K562 (cell line): Measurements from ENCODE around the gene JUND. TPM values are rescaled to one million over a fixed set of nuclear protein-coding genes. Genes with fewer than 3 reads are reported as not detected.
A peak's percentile ranks its signal among the peaks of the same experiment; 100 is the strongest.

Experiments
- CBX5 ChIP-seq: IDR thresholded peaks from 2 replicates; pipeline ENCODE4 v1.6.1; 2014; ENCODE audit warnings: low read depth, borderline replicate concordance
- CCNT2 ChIP-seq: IDR thresholded peaks from 2 replicates; pipeline ENCODE4 v1.6.1; 2011; ENCODE audit warnings: borderline replicate concordance, low read depth, mild to moderate bottlenecking, moderate library complexity, mixed read lengths, low read length; ENCODE audit not compliant: insufficient read length; ENCODE audit errors: extremely low read depth
- EP300 ChIP-seq: IDR thresholded peaks from 2 replicates; pipeline ENCODE4 v1.6.1; 2012; ENCODE audit warnings: low read length, improper control_type of control experiment
- MAZ ChIP-seq, 2 experiments: fragments of 450-650 bp in 1 of 2; sonication (generic) in 1 of 2; formaldehyde crosslinking; IDR thresholded peaks in 1 of 2; conservative IDR thresholded peaks in 1 of 2; 2 replicates each; pipeline versions ENCODE4 v1.4.0 to v1.5.0; 2020; ENCODE audit warnings: mild to moderate bottlenecking in 1 of 2, missing genetic modification reagents in 1 of 2
- MCM3 ChIP-seq: fragments of 450-650 bp; IDR thresholded peaks from 2 replicates; pipeline ENCODE4 v1.6.1; 2016
- MYC ChIP-seq, 2 experiments: fragments of 250-450 bp in 1 of 2; sonication (Bioruptor Pico) in 1 of 2; IDR thresholded peaks; 2 replicates each; pipeline versions ENCODE4 v1.5.1 to v1.6.1; 2012 to 2021; ENCODE audit warnings: low read depth in 2 of 2, borderline replicate concordance in 1 of 2, improper control_type of control experiment in 1 of 2, low read length in 1 of 2, mild to moderate bottlenecking in 1 of 2, moderate library complexity in 1 of 2
- NCOA1 ChIP-seq: fragments of 450-650 bp; IDR thresholded peaks from 2 replicates; pipeline ENCODE4 v1.6.1; 2016; ENCODE audit warnings: low read depth
- SMARCE1 ChIP-seq: fragments of 450-650 bp; IDR thresholded peaks from 2 replicates; pipeline ENCODE4 v1.7.1; 2016; ENCODE audit warnings: mild to moderate bottlenecking
- SNIP1 ChIP-seq: fragments of 450-650 bp; IDR thresholded peaks from 2 replicates; pipeline ENCODE4 v1.7.1; 2017; ENCODE audit warnings: low read depth, mild to moderate bottlenecking
- SOX6 ChIP-seq: fragments of 450-650 bp; IDR thresholded peaks from 2 replicates; pipeline ENCODE4 v1.6.1; 2014; ENCODE audit warnings: mild to moderate bottlenecking
- SRSF7 ChIP-seq: fragments of 200-400 bp; formaldehyde crosslinking; optimal IDR thresholded peaks from 2 replicates; pipeline ENCODE3; 2017; ENCODE audit warnings: mild to moderate bottlenecking, low read depth, low read length
- YY1 ChIP-seq, 3 experiments: IDR thresholded peaks; 2 replicates each; pipeline ENCODE4 v1.6.1; 2011; ENCODE audit warnings: low read length in 2 of 3, mild to moderate bottlenecking in 2 of 3, moderate library complexity in 2 of 3, borderline replicate concordance in 1 of 3, control low read depth in 1 of 3, low read depth in 1 of 3; ENCODE audit not compliant: insufficient read depth in 3 of 3, insufficient replicate concordance in 2 of 3, control insufficient read depth in 1 of 3, insufficient read length in 1 of 3; ENCODE audit errors: extremely low read depth in 1 of 3
- ZFX ChIP-seq: sonication (generic); formaldehyde crosslinking; IDR thresholded peaks from 2 replicates; pipeline ENCODE4 v1.8.0; 2022; ENCODE audit warnings: mild to moderate bottlenecking, missing genetic modification reagents, moderate library complexity
- ZNF766 ChIP-seq: fragments of 200-800 bp; sonication (Bioruptor generic); conservative IDR thresholded peaks from 2 replicates; pipeline ENCODE4 v1.6.1; 2016; ENCODE audit warnings: missing genetic modification characterization, missing compliant biosample characterization
- polyA plus RNA-seq, 8 experiments: library from polyadenylated mRNA; depleted of rRNA in 4 of 8; stranded (reverse) in 5 of 8; unstranded in 3 of 8; fragments of >200 nt; fragmentation: Nextera tagmentation in 2 of 8; fragmentation: Illumina TruSeq in 1 of 8; extraction: Ambion mirVana in 2 of 8; extraction: Trizol in 1 of 8; gene quantifications; 2 replicates each; pipeline versions ENCODE4 v1.2.1 to v1.2.3, GENCODE V29; 2011 to 2014; ENCODE audit warnings: inconsistent platforms in 1 of 8, missing spikeins in 1 of 8
- total RNA-seq, 7 experiments: library from RNA; depleted of rRNA in 6 of 7; stranded (reverse); fragments of >200 nt in 6 of 7; fragmentation: Illumina TruSeq in 2 of 7; extraction: Trizol in 2 of 7; gene quantifications; 2 replicates each; pipeline versions ENCODE4 v1.2.1 to v1.2.3, GENCODE V29; 2011 to 2021; ENCODE audit warnings: low replicate concordance in 1 of 7
- TF ChIP-seq, protein P1 (sequence below), 2 experiments: fragments of 150-350 bp in 1 of 2; IDR thresholded peaks; 2 replicates each; pipeline ENCODE4 v1.6.1; 2012 to 2016; ENCODE audit warnings: low read depth in 2 of 2, low read length in 2 of 2, mild to moderate bottlenecking in 1 of 2, moderate library complexity in 1 of 2
- TF ChIP-seq, protein P2 (sequence below): fragments of 450-650 bp; IDR thresholded peaks from one replicate; pipeline ENCODE4 v1.6.1; 2018; ENCODE audit warnings: mild to moderate bottlenecking, moderate library complexity; ENCODE audit not compliant: partially characterized antibody
- TF ChIP-seq, protein P3 (sequence below): fragments of 450-650 bp; IDR thresholded peaks from 2 replicates; pipeline ENCODE4 v1.6.1; 2017; ENCODE audit warnings: antibody characterized with exemption
- TF ChIP-seq, protein P4 (sequence below): fragments of 250-450 bp; sonication (Bioruptor Pico); IDR thresholded peaks from 2 replicates; pipeline ENCODE4 v1.4.0; 2020; ENCODE audit warnings: mild to moderate bottlenecking, moderate library complexity

JUND gene
- total and polyA plus RNA-seq, 9 of the 15 experiments (the other 6 are each of a cell fraction or from before 2014, with no cell fraction given): 6.4 to 286 (median 42.3) TPM

DNA sequence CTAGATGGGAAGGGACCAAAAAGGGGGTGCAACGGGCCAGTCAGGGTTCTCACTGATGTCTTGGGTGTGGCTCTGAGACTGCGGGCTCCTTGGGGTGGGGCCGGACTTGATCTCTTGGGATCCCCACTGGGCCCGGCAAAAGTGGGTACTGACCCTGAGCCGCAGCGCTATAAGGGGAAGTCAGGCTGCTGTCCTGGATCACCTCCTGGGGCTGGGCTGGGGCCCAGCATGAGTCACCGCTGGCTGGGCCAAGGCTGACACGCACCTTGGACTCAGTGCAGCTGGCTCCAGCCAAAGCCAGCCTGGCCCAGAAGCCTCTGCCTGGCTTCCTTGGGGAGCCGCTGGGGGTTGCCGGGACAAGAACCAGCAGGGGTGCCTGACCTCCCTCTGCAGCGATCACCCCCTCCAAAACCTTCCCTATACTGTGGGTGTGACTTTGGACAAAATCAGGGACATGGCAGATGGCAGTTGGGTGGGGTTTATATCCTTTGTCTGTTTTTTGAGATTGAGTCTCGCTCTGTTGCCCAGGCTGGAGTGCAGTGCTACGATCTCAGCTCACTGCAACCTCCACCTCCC, 6.6 kb downstream of the JUND start (continued):
- TF ChIP-seq, protein P1, sequence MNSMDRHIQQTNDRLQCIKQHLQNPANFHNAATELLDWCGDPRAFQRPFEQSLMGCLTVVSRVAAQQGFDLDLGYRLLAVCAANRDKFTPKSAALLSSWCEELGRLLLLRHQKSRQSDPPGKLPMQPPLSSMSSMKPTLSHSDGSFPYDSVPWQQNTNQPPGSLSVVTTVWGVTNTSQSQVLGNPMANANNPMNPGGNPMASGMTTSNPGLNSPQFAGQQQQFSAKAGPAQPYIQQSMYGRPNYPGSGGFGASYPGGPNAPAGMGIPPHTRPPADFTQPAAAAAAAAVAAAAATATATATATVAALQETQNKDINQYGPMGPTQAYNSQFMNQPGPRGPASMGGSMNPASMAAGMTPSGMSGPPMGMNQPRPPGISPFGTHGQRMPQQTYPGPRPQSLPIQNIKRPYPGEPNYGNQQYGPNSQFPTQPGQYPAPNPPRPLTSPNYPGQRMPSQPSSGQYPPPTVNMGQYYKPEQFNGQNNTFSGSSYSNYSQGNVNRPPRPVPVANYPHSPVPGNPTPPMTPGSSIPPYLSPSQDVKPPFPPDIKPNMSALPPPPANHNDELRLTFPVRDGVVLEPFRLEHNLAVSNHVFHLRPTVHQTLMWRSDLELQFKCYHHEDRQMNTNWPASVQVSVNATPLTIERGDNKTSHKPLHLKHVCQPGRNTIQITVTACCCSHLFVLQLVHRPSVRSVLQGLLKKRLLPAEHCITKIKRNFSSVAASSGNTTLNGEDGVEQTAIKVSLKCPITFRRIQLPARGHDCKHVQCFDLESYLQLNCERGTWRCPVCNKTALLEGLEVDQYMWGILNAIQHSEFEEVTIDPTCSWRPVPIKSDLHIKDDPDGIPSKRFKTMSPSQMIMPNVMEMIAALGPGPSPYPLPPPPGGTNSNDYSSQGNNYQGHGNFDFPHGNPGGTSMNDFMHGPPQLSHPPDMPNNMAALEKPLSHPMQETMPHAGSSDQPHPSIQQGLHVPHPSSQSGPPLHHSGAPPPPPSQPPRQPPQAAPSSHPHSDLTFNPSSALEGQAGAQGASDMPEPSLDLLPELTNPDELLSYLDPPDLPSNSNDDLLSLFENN (IDR thresholded peaks at IDR 0.05; ENCODE audit: low read depth in 2 of 2, low read length in 2 of 2): no peak
- peak in 1 of 3 experiments; percentile 9 for TF ChIP-seq YY1 (IDR thresholded peaks at IDR 0.05; ENCODE audit: borderline replicate concordance in 1 of 3, control insufficient read depth in 1 of 3, extremely low read depth in 1 of 3, insufficient read depth in 3 of 3, insufficient read length in 1 of 3, insufficient replicate concordance in 2 of 3, low read depth in 1 of 3, low read length in 2 of 3)
- 0 out of 2 replicates have a peak, but pooled peaks have one; percentile 22 for TF ChIP-seq SOX6
- no peak for TF ChIP-seq CBX5
- TF ChIP-seq MYC (IDR thresholded peaks at IDR 0.05; ENCODE audit: low read depth, low read length): peak; percentile 52; the same call in 1 of the 2 replicates
- no peak for TF ChIP-seq MYC (CRISPR knock-in tag; IDR thresholded peaks at IDR 0.05; ENCODE audit: borderline replicate concordance, low read depth)
- peak; percentile 52 to 65; a peak in 2 of 4 replicates for TF ChIP-seq MAZ (CRISPR knock-in tag; conservative IDR thresholded peaks at IDR 0.05 in 1 of 2, IDR thresholded peaks at IDR 0.05 in 1 of 2)
- TF ChIP-seq, protein P2, sequence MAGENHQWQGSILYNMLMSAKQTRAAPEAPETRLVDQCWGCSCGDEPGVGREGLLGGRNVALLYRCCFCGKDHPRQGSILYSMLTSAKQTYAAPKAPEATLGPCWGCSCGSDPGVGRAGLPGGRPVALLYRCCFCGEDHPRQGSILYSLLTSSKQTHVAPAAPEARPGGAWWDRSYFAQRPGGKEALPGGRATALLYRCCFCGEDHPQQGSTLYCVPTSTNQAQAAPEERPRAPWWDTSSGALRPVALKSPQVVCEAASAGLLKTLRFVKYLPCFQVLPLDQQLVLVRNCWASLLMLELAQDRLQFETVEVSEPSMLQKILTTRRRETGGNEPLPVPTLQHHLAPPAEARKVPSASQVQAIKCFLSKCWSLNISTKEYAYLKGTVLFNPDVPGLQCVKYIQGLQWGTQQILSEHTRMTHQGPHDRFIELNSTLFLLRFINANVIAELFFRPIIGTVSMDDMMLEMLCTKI: no peak
- peak; percentile 60 for TF ChIP-seq CCNT2
- TF ChIP-seq SNIP1: no peak
- peak; percentile 7; the same call in 1 of the 2 replicates for TF ChIP-seq EP300
- TF ChIP-seq, protein P3, sequence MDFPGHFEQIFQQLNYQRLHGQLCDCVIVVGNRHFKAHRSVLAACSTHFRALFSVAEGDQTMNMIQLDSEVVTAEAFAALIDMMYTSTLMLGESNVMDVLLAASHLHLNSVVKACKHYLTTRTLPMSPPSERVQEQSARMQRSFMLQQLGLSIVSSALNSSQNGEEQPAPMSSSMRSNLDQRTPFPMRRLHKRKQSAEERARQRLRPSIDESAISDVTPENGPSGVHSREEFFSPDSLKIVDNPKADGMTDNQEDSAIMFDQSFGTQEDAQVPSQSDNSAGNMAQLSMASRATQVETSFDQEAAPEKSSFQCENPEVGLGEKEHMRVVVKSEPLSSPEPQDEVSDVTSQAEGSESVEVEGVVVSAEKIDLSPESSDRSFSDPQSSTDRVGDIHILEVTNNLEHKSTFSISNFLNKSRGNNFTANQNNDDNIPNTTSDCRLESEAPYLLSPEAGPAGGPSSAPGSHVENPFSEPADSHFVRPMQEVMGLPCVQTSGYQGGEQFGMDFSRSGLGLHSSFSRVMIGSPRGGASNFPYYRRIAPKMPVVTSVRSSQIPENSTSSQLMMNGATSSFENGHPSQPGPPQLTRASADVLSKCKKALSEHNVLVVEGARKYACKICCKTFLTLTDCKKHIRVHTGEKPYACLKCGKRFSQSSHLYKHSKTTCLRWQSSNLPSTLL: 0 out of 2 replicates have a peak, but pooled peaks have one; percentile 17
- TF ChIP-seq SRSF7: no peak
- TF ChIP-seq, protein P4, sequence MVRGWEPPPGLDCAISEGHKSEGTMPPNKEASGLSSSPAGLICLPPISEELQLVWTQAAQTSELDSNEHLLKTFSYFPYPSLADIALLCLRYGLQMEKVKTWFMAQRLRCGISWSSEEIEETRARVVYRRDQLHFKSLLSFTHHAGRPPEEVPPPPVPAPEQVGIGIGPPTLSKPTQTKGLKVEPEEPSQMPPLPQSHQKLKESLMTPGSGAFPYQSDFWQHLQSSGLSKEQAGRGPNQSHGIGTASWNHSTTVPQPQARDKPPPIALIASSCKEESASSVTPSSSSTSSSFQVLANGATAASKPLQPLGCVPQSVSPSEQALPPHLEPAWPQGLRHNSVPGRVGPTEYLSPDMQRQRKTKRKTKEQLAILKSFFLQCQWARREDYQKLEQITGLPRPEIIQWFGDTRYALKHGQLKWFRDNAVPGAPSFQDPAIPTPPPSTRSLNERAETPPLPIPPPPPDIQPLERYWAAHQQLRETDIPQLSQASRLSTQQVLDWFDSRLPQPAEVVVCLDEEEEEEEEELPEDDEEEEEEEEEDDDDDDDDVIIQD (CRISPR knock-in tag): no peak
- 0 out of 2 replicates have a peak, but pooled peaks have one; percentile 33 for TF ChIP-seq ZNF766 (CRISPR knock-in tag)
- peak; percentile 58 for TF ChIP-seq ZFX (CRISPR knock-in tag)
- peak; percentile 83 for TF ChIP-seq SMARCE1
- TF ChIP-seq MCM3: no peak
- peak; percentile 52; the same call in 1 of the 2 replicates for TF ChIP-seq NCOA1
